LNCaP clone FGC (cell line): ENCODE results near the gene DNMBP.
"Not testable (repeated sequence)": the region's sequence is repeated elsewhere in the genome, so short reads cannot be mapped to it uniquely, and the experiment has no call there.

Experiments used
- DNase-seq: peaks from one replicate; pipeline ENCODE4 v3.0.0-alpha.2; 2011; ENCODE audit warnings: low read depth
- H3K4me3 ChIP-seq: 2 replicates; pipeline ENCODE4 v1.5.1; 2011; ENCODE audit warnings: mild to moderate bottlenecking, low read depth, low read length, control low read depth
- CTCF ChIP-seq: IDR thresholded peaks from 2 replicates; pipeline ENCODE4 v1.5.1; 2012; ENCODE audit warnings: mild to moderate bottlenecking; ENCODE audit not compliant: control insufficient read depth, insufficient read depth; ENCODE audit errors: extremely low read depth

The DNMBP gene

DNA sequence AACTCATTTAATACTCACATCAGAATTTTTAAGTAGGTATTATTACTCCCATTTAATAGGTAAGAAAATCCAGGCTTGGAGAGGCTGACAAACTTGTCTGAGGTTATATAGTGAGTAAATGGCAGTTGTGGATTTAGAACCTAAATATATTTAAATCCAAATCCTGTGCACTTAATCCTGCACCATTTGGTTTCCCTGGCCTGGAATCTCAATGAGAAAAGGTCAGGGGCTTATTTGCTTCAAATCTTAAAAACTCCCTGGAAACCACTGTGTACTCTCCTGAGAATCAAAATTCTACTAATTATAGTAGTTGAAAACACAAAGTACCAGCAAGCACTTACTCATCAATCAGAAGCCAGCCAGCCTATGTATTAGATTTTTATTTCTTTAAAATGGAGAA is 97.7 kb downstream of the DNMBP start:
- DNase-seq: no peak
- TF ChIP-seq CTCF: no peak
- no peak overlapping the region for H3K4me3 ChIP-seq

DNA sequence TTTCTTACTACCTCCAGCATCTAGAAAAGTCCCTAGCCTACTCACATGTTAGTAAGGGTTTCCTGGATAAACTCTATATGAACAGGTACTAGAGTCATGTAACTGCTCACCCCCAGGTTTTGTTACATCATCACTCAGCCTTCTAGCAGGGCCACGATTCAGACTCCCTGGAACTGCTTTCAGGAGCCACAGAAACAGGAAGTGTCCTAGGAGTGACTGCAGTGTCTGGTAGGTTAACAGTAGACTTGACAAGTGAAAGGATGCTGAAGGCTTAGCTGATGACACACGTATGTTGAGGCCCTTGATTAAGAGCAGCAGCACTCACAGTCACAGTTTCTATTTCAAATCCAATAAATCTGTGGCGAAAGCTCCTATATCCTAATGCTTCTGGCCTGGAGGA is 101.2 kb downstream of the DNMBP start:
- H3K4me3 ChIP-seq: no peak overlapping the region
- DNase-seq: no peak
- TF ChIP-seq CTCF: no peak

- no peak for TF ChIP-seq CTCF
- H3K4me3 ChIP-seq: no peak overlapping the region
- no peak for DNase-seq
These were observed 103.3 kb downstream of the DNMBP start for GRCh38 chr10:99906470-99906869.

DNA sequence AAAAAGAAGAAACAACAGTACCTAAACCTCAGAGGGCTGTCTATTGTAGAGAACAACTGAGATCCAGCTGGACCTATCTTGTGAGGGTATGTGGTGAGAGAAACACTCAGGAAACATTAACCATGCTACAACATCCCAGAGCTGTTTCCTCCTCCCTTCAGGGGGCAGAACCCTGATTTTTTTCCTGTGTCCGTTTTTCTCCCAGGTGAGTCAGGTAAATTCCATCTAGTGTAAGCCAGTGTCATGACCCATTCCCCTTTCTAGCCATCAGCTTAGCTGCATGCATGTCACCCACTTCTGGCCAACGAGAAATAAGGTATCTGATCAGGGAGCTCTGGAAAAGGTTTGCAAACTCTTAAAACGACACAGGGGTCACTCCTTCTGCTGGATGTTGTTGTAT is 103.8 kb downstream of the DNMBP start:
- no peak for DNase-seq
- TF ChIP-seq CTCF: no peak
- no peak overlapping the region for H3K4me3 ChIP-seq

- H3K4me3 ChIP-seq: no peak overlapping the region
- no peak for TF ChIP-seq CTCF
- no peak for DNase-seq
These were observed 113.9 kb downstream of the DNMBP start for GRCh38 chr10:99895867-99896266.

- not testable (repeated sequence) for H3K4me3 ChIP-seq
These were observed 114.7 kb downstream of the DNMBP start for GRCh38 chr10:99895066-99895465.

GRCh38 chr10:99894613-99895012 is 115.1 kb downstream of the DNMBP start:
- DNase-seq: no peak
- no peak for TF ChIP-seq CTCF
- H3K4me3 ChIP-seq: no peak overlapping the region

More at GRCh38 chr10:99895066-99895465, 114.7 kb downstream of the DNMBP start:
- DNase-seq: not testable (repeated sequence)
